Esophagus squamous epithelium (tissue), 4 donors: ENCODE results near the gene SRPX.

ENCODE experiments used
- POLR2A ChIP-seq, 4 donors: fragments of 450-650 bp; IDR thresholded peaks; one replicate each; pipeline ENCODE4 v1.6.1; 2017; ENCODE audit warnings: antibody characterized with exemption in 4 of 4, mild to moderate bottlenecking in 4 of 4, moderate library complexity in 3 of 4
- TF ChIP-seq, protein P1 (sequence below), 6 experiments: fragments of 450-650 bp in 4 of 6; fragments of 200-600 bp in 2 of 6; sonication (generic) in 2 of 6; IDR thresholded peaks; one replicate each; pipeline ENCODE4 v1.5.1; 2016 to 2019; ENCODE audit warnings: antibody characterized with exemption in 6 of 6, mild to moderate bottlenecking in 4 of 6, moderate library complexity in 4 of 6

- TF ChIP-seq, protein P1, sequence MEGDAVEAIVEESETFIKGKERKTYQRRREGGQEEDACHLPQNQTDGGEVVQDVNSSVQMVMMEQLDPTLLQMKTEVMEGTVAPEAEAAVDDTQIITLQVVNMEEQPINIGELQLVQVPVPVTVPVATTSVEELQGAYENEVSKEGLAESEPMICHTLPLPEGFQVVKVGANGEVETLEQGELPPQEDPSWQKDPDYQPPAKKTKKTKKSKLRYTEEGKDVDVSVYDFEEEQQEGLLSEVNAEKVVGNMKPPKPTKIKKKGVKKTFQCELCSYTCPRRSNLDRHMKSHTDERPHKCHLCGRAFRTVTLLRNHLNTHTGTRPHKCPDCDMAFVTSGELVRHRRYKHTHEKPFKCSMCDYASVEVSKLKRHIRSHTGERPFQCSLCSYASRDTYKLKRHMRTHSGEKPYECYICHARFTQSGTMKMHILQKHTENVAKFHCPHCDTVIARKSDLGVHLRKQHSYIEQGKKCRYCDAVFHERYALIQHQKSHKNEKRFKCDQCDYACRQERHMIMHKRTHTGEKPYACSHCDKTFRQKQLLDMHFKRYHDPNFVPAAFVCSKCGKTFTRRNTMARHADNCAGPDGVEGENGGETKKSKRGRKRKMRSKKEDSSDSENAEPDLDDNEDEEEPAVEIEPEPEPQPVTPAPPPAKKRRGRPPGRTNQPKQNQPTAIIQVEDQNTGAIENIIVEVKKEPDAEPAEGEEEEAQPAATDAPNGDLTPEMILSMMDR (IDR thresholded peaks at IDR 0.05): no peak
- no peak for TF ChIP-seq POLR2A (IDR thresholded peaks at IDR 0.05)
These were observed 57.5 kb downstream of the SRPX start for GRCh38 chrX:38163193-38163592.
